ENCODE measurements around the gene TEAD3.
"Not testable (repeated sequence)": the region's sequence is repeated elsewhere in the genome, so short reads cannot be mapped to it uniquely, and the experiment has no call there.

The TEAD3 gene

GRCh38 chr6:35445691-35446090 lies 51.2 kb downstream of the TEAD3 start:
- no peak for DNase-seq

GRCh38 chr6:35443341-35444030 lies 53.4 kb downstream of the TEAD3 start:
- no peak for DNase-seq

GRCh38 chr6:35442693-35443092 lies 54.2 kb downstream of the TEAD3 start:
- no peak for DNase-seq

- DNase-seq = no peak
Measured at GRCh38 chr6:35441642-35442041, 55.2 kb downstream of the TEAD3 start.

- DNase-seq = no peak
Measured at GRCh38 chr6:35441205-35441604, 55.7 kb downstream of the TEAD3 start.

GRCh38 chr6:35439308-35439707 lies 57.6 kb downstream of the TEAD3 start:
- DNase-seq = no peak

- not testable (repeated sequence) for DNase-seq
Measured at GRCh38 chr6:35438378-35439065, 58.4 kb downstream of the TEAD3 start.

- no peak for DNase-seq
Measured at GRCh38 chr6:35436071-35436857, 60.6 kb downstream of the TEAD3 start.

GRCh38 chr6:35435074-35435837 lies 61.6 kb downstream of the TEAD3 start:
- no peak for DNase-seq

- DNase-seq = not testable (repeated sequence)
Measured at GRCh38 chr6:35432702-35433101, 64.2 kb downstream of the TEAD3 start.

- no peak for DNase-seq
Measured at GRCh38 chr6:35432291-35432690, 64.6 kb downstream of the TEAD3 start.

GRCh38 chr6:35429463-35429862 lies 67.4 kb downstream of the TEAD3 start:
- DNase-seq = no peak

- no peak for DNase-seq
Measured at GRCh38 chr6:35428421-35429149, 68.3 kb downstream of the TEAD3 start.

- no peak for DNase-seq
Measured at GRCh38 chr6:35427851-35428321, 69.0 kb downstream of the TEAD3 start.

- no peak for DNase-seq
Measured at GRCh38 chr6:35427435-35427834, 69.4 kb downstream of the TEAD3 start.

- DNase-seq = no peak
Measured at GRCh38 chr6:35426074-35426473, 70.8 kb downstream of the TEAD3 start.

- DNase-seq = no peak
Measured at GRCh38 chr6:35425284-35425683, 71.6 kb downstream of the TEAD3 start.

Data from cortex of kidney (tissue), 1 donor.